Esophagus mucosa (tissue), 1 donor: ENCODE results near the gene OR10G8. TPM values are rescaled to one million over a fixed set of nuclear protein-coding genes. Genes with fewer than 3 reads are reported as not detected.

Experiments used
- ATAC-seq: fragments of 200-7000 bp; cut with Tn5 transposase; one replicate; pipeline ENCODE4 v1.9.1; 2020
- total RNA-seq: library from RNA; stranded (reverse); gene quantifications from one replicate; pipeline ENCODE4 v1.2.4, GENCODE V29; 2023
- donor health status: DM: yes; HTN: yes; CAD: no.

Gene OR10G8
- total RNA-seq, 1 donor from 2014 or later: not detected

- no peak for ATAC-seq
Measured at GRCh38 chr11:124079631-124080326, 53.2 kb downstream of the OR10G8 start.

Other genes starting within 250 kb of the OR10G8 start
- gene OR6M1, start 220.4 kb upstream of the OR10G8 start, total RNA-seq: not detected
- gene TMEM225, start 141.1 kb upstream of the OR10G8 start, total RNA-seq: not detected
- not detected for gene OR8D4, start 124.6 kb upstream of the OR10G8 start, total RNA-seq
- not detected for gene OR4D5, start 87.2 kb upstream of the OR10G8 start, total RNA-seq
- gene OR6T1, start 83.0 kb upstream of the OR10G8 start, total RNA-seq: not detected
- gene OR10S1, start 49.0 kb upstream of the OR10G8 start, total RNA-seq: not detected
- not detected for gene OR10G6, start 31.6 kb upstream of the OR10G8 start, total RNA-seq
- not detected for gene OR10G4, start 13.8 kb upstream of the OR10G8 start, total RNA-seq
- gene OR10G9, start 3.8 kb upstream of the OR10G8 start, total RNA-seq: not detected
- not detected for gene OR10G7, start 14.5 kb downstream of the OR10G8 start, total RNA-seq
- 9.6 TPM for gene VWA5A, start 88.7 kb downstream of the OR10G8 start, total RNA-seq
- not detected for gene OR10D3, start 156.5 kb downstream of the OR10G8 start, total RNA-seq
- not detected for gene OR8G1, start 214.3 kb downstream of the OR10G8 start, total RNA-seq
- gene OR8G5, start 229.6 kb downstream of the OR10G8 start, total RNA-seq: not detected